Testis (tissue), 2 donors: Measurements from ENCODE around the gene DOCK9.

Source experiments
- CTCF ChIP-seq, 3 experiments: fragments of 450-650 bp in 2 of 3; fragments of 200-600 bp in 1 of 3; sonication (generic) in 1 of 3; IDR thresholded peaks; one replicate each; pipeline ENCODE4 v1.5.1; 2016 to 2019; ENCODE audit warnings: antibody characterized with exemption in 3 of 3, mild to moderate bottlenecking in 2 of 3, moderate library complexity in 1 of 3
- POLR2A ChIP-seq: fragments of 450-650 bp; IDR thresholded peaks from one replicate; pipeline ENCODE4 v1.6.1; 2017; ENCODE audit warnings: antibody characterized with exemption, mild to moderate bottlenecking, moderate library complexity

GRCh38 chr13:98921786-98922185 lies 56.1 kb downstream of the DOCK9 start:
- TF ChIP-seq CTCF (IDR thresholded peaks at IDR 0.05) (no peak), POLR2A (no peak)
